ENCODE results near the gene CPD. TPM values are rescaled to one million over a fixed set of nuclear protein-coding genes. Genes with fewer than 3 reads are reported as not detected.

CPD gene
- total and polyA plus RNA-seq, 2 experiments from 2014 or later = 28.0 to 121 TPM

DNA sequence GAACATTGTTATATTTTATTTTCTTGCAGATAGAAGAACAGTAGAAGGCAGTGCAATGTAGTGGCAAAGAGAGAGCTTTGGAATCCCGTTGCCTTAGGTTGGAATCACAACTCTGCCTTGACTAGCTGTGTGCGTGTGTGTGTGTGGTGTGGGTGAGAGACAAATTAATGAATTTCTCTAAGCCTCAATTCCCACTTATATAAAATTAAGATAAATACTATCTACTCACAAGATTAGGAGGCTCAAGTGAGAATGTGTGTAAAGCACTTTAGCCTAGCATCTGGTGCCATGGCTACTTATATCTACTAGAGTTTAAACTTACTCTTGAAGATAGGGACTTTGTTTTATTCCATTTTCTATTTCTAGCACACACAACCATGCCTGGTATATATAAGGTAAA is 12.8 kb downstream of the CPD start:
- DNase-seq = no peak

DNA sequence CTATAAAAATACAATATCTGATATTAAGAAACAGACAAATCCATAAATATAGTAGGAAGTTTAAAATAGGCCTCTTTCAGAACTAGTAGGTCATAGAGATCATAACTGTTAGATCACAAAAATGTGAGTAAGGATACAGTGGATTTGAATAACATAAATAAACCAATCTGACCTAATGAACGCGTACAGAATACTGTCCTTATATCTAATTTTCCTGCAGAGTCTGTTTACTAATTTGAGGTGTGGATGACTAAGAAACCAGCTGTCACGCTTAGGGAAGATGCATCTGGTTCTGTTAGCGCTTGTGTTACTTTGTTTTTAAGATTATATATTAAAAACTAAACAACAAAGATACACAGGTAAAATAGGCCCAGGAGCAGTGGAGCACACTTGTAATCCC is 14.8 kb downstream of the CPD start:
- in situ Hi-C loops (cut with MboI) = no loop called here
- no peak overlapping the region for H3K4me2 ChIP-seq (ENCODE audit: unreplicated experiment)
- H3K4me3 ChIP-seq = no peak overlapping the region
- H4K20me1 ChIP-seq (ENCODE audit: insufficient read depth) = no peaks in the 10 kb centered on the region
- no peaks in the 10 kb centered on the region for H3K9me2 ChIP-seq (ENCODE audit: insufficient read depth)
- 98% methylated on average over 4 of the region's 4 CpGs for WGBS, 2 experiments (ENCODE audit: low coverage in 1 of 2, low lambda C conversion rate in 2 of 2, missing lambda C conversion rate in 2 of 2)
- TF ChIP-seq EZH2 (IDR thresholded peaks at IDR 0.05; ENCODE audit: insufficient read depth, poor library complexity, severe bottlenecking) (no peak), EZH2phosphoT487 (IDR thresholded peaks at IDR 0.05; ENCODE audit: insufficient read depth, low read depth) (no peak)
- peaks cover 6% of the 10 kb centered on the region; the same call in 1 of the 2 replicates for H3K4me1 ChIP-seq (ENCODE audit: insufficient read depth)
- peaks cover 10% of the 10 kb centered on the region; the same call in 1 of the 2 replicates for H3K36me3 ChIP-seq (ENCODE audit: low read depth)
- peaks cover 30% of the 10 kb centered on the region for H3K79me2 ChIP-seq (ENCODE audit: insufficient read depth)
- no peak overlapping the region for H2AFZ ChIP-seq
- H3K27me3 ChIP-seq (replicated peaks; ENCODE audit: insufficient read depth) = no peaks in the 10 kb centered on the region
- H3K9ac ChIP-seq = no peak overlapping the region
- H3F3A ChIP-seq (ENCODE audit: insufficient read depth) = peaks cover 4% of the 10 kb centered on the region; the same call in 1 of the 2 replicates
- H3K9me3 ChIP-seq (ENCODE audit: low read depth) = no peaks in the 10 kb centered on the region
- no peak overlapping the region for H3K27ac ChIP-seq
- no peak for DNase-seq

More for the DNA sequence above, 12.8 kb downstream of the CPD start:
- peaks cover 35% of the 10 kb centered on the region for H3K79me2 ChIP-seq (ENCODE audit: insufficient read depth)
- H3K36me3 ChIP-seq (ENCODE audit: low read depth) = peaks cover 18% of the 10 kb centered on the region; the same call in 1 of the 2 replicates
- in situ Hi-C loops (cut with MboI) = no loop called here
- no peak for TF ChIP-seq EZH2phosphoT487 (IDR thresholded peaks at IDR 0.05; ENCODE audit: insufficient read depth, low read depth)
- peaks cover 4% of the 10 kb centered on the region; the same call in 1 of the 2 replicates for H3F3A ChIP-seq (ENCODE audit: insufficient read depth)
- H3K4me2 ChIP-seq (ENCODE audit: unreplicated experiment) = no peak overlapping the region
- H2AFZ ChIP-seq = no peak overlapping the region
- no peaks in the 10 kb centered on the region for H4K20me1 ChIP-seq (ENCODE audit: insufficient read depth)
- H3K4me3 ChIP-seq = no peak overlapping the region
- no peaks in the 10 kb centered on the region for H3K9me3 ChIP-seq (ENCODE audit: low read depth)
- H3K27me3 ChIP-seq (replicated peaks; ENCODE audit: insufficient read depth) = no peaks in the 10 kb centered on the region
- H3K4me1 ChIP-seq (ENCODE audit: insufficient read depth) = peaks cover 6% of the 10 kb centered on the region; the same call in 1 of the 2 replicates
- H3K9me2 ChIP-seq (ENCODE audit: insufficient read depth) = no peaks in the 10 kb centered on the region
- no peak overlapping the region for H3K9ac ChIP-seq
- H3K27ac ChIP-seq = no peak overlapping the region
- 96 to 98% methylated on average over 2 of the region's 2 CpGs for WGBS, 2 experiments (ENCODE audit: low coverage in 1 of 2, low lambda C conversion rate in 2 of 2, missing lambda C conversion rate in 2 of 2)

DNA sequence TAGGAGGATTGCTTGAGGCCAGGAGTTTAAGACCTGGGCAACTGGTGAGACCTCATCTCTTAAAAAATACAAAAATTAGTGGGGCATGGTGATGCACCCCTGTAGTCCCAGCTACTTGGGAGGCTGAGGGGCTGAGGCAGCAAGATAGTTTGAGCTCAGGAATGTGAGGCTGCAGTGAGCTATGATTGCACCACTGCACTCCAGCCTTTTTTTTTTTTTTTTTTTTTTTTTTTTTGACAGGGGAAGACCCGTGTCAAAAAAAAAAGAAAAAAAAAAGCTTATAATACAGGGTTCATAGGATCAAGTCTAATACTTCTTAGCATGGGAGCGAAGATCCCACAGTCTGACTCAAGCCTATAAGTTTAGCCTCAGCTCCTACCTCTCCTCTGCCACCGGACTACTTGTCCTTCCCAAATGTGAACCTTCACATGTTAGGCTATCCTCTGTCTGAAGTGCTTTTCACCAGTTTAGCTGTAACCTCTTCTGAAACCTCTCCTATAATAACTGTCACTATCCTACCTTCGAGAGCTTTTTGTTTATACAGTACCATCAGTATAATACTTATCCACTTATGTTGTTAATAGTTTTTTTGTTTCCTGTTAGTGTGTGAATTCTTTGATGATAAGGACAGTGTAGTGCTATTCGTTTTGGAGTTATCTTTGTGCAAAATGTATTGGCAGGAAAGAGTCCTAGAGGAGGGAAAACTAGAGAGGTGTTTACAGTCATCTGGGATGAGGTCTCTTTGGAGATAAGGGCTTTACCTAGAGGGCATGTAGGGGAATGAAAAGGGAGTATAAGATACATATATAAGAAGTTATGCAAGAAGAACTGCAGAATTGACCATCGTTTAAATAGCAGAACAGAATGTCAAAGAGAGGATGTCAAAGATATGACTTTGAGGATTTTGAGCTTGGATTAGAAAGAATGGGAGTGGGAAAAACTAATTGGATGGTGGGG is 15.5 kb downstream of the CPD start:
- no peaks in the 10 kb centered on the region for H3K9me2 ChIP-seq (ENCODE audit: insufficient read depth)
- no peak overlapping the region for H3K4me2 ChIP-seq (ENCODE audit: unreplicated experiment)
- no peak overlapping the region for H3K27ac ChIP-seq
- no peaks in the 10 kb centered on the region for H4K20me1 ChIP-seq (ENCODE audit: insufficient read depth)
- WGBS, 2 experiments (ENCODE audit: low coverage in 1 of 2, low lambda C conversion rate in 2 of 2, missing lambda C conversion rate in 2 of 2) = 87 to 93% methylated on average over 6 of the region's 6 CpGs
- TF ChIP-seq EZH2 (IDR thresholded peaks at IDR 0.05; ENCODE audit: insufficient read depth, poor library complexity, severe bottlenecking) (no peak), EZH2phosphoT487 (IDR thresholded peaks at IDR 0.05; ENCODE audit: insufficient read depth, low read depth) (no peak)
- H3K9ac ChIP-seq = no peak overlapping the region
- peaks cover 4% of the 10 kb centered on the region; the same call in 1 of the 2 replicates for H3F3A ChIP-seq (ENCODE audit: insufficient read depth)
- peaks cover 26% of the 10 kb centered on the region for H3K79me2 ChIP-seq (ENCODE audit: insufficient read depth)
- in situ Hi-C loops (cut with MboI) = no loop called here
- peaks cover 10% of the 10 kb centered on the region; the same call in 1 of the 2 replicates for H3K36me3 ChIP-seq (ENCODE audit: low read depth)
- DNase-seq = no peak
- H3K27me3 ChIP-seq (replicated peaks; ENCODE audit: insufficient read depth) = no peaks in the 10 kb centered on the region
- H2AFZ ChIP-seq = no peak overlapping the region
- no peak overlapping the region for H3K4me3 ChIP-seq
- peaks cover 6% of the 10 kb centered on the region; the same call in 1 of the 2 replicates for H3K4me1 ChIP-seq (ENCODE audit: insufficient read depth)
- no peaks in the 10 kb centered on the region for H3K9me3 ChIP-seq (ENCODE audit: low read depth)

DNA sequence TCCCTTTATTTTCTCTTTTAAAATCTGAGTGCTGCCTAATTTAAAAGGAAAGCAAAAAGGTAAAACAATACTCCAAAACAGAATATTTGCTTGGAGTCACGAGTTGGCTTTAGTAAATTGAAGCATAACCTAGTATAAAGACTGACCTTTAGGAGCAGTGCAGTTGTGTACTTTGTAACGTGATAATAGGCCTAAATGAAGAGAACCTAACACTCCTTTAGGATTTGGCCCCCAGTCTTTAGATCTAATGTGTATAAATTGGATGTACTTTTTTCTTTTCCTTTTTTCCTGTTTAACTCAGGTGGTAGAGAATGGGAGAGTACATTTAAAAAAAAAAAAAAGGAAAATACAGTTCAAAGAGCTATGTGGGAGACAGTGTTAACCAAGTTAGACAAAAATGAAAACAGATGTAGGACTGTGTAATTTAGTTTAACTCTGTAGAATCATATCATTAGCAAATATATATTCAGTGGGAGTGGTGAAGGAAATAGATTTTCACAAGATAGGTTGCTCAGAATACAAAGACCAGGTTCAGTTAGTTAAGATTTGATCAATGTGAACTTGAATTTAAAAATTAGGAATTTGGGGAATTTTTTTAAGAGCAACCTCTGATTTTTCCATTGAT is 16.8 kb downstream of the CPD start:
- H3K27me3 ChIP-seq (replicated peaks; ENCODE audit: insufficient read depth) = no peaks in the 10 kb centered on the region
- WGBS, 2 experiments (ENCODE audit: low coverage in 1 of 2, low lambda C conversion rate in 2 of 2, missing lambda C conversion rate in 2 of 2) = 75 to 80% methylated on average over 2 of the region's 2 CpGs
- H4K20me1 ChIP-seq (ENCODE audit: insufficient read depth) = no peaks in the 10 kb centered on the region
- peaks cover 7% of the 10 kb centered on the region; the same call in 1 of the 2 replicates for H3K36me3 ChIP-seq (ENCODE audit: low read depth)
- in situ Hi-C loops (cut with MboI) = no loop called here
- no peak for DNase-seq
- H3K9ac ChIP-seq = no peak overlapping the region
- no peaks in the 10 kb centered on the region for H3K9me2 ChIP-seq (ENCODE audit: insufficient read depth)
- no peak overlapping the region for H3K4me3 ChIP-seq
- no peaks in the 10 kb centered on the region for H3K4me1 ChIP-seq (ENCODE audit: insufficient read depth)
- no peak for TF ChIP-seq EZH2phosphoT487 (IDR thresholded peaks at IDR 0.05; ENCODE audit: insufficient read depth, low read depth)
- TF ChIP-seq EZH2 (IDR thresholded peaks at IDR 0.05; ENCODE audit: insufficient read depth, poor library complexity, severe bottlenecking) = no peak
- H3K27ac ChIP-seq = no peak overlapping the region
- no peak overlapping the region for H3K4me2 ChIP-seq (ENCODE audit: unreplicated experiment)
- peaks cover 24% of the 10 kb centered on the region for H3K79me2 ChIP-seq (ENCODE audit: insufficient read depth)
- no peaks in the 10 kb centered on the region for H3K9me3 ChIP-seq (ENCODE audit: low read depth)
- H2AFZ ChIP-seq = no peak overlapping the region
- H3F3A ChIP-seq (ENCODE audit: insufficient read depth) = no peaks in the 10 kb centered on the region
